GM12872 (cell line): ENCODE measurements around the gene KLF12.

Experiments
- TF ChIP-seq, protein P1 (sequence below): IDR thresholded peaks from 3 replicates; pipeline ENCODE4 v1.5.1; 2011; ENCODE audit warnings: low read depth, mild to moderate bottlenecking, low read length, moderate library complexity; ENCODE audit not compliant: insufficient read depth

KLF12 gene

DNA sequence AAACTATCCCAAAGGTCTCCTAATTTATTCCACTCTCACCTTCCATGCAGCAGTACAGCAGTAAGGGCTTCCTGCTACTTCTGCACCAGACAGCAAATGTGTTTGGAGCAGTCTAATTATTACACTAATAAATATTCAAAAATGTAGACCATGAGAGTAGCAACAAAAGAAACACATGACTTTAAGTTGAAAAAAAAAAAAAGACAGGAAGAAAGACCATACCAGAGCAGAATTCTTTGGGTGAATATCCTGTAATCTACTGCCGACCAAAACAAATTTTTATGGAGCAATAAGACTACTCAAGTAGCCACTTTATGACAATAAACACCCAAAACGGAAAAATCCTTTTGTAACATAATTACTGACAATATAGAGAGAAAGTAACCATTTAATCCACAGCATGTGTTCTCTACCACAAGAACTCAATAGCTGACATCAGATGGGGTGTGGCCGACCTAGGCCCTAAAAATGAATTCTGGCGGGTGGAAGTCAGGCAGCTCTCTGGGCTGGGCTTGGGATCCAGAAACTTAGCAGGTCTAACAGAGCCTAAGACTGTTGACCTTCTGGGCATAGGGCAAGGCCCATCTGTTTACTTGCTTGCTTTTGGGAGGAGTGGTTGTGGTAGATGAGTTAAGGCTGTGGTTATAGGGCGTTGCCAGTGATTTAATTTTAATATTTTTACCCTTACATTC, 4.6 kb downstream of the KLF12 start:
- TF ChIP-seq, protein P1, sequence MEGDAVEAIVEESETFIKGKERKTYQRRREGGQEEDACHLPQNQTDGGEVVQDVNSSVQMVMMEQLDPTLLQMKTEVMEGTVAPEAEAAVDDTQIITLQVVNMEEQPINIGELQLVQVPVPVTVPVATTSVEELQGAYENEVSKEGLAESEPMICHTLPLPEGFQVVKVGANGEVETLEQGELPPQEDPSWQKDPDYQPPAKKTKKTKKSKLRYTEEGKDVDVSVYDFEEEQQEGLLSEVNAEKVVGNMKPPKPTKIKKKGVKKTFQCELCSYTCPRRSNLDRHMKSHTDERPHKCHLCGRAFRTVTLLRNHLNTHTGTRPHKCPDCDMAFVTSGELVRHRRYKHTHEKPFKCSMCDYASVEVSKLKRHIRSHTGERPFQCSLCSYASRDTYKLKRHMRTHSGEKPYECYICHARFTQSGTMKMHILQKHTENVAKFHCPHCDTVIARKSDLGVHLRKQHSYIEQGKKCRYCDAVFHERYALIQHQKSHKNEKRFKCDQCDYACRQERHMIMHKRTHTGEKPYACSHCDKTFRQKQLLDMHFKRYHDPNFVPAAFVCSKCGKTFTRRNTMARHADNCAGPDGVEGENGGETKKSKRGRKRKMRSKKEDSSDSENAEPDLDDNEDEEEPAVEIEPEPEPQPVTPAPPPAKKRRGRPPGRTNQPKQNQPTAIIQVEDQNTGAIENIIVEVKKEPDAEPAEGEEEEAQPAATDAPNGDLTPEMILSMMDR = no peak

DNA sequence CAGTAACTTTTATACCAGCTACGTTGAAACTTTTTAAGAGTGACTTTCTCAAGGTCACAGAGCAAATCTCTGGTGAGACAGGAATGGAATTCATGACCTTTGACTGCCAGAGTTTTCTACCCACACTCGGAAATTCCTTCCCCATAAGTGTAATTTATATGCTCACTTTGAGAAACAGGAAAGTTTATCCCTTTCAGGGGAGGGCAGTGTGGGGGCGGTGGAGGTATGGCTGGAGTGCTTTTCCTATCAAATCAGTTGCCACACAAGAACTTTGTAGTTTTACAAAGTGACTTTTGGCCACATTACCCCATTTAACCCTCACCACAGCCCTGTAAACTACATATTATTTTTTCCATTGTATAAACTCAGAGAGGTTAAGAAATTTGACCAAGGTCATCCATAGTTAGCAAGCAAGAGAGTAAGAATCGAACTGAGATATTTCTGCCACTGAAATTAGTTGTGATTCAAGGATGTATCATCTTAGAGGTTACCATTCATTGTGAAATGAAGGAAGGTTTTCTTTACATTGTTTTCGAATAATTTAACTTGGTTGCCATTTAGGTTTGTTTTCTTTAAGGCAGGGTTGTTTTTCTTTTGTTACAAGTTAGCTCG, 5.9 kb downstream of the KLF12 start:
- TF ChIP-seq, protein P1 = no peak

DNA sequence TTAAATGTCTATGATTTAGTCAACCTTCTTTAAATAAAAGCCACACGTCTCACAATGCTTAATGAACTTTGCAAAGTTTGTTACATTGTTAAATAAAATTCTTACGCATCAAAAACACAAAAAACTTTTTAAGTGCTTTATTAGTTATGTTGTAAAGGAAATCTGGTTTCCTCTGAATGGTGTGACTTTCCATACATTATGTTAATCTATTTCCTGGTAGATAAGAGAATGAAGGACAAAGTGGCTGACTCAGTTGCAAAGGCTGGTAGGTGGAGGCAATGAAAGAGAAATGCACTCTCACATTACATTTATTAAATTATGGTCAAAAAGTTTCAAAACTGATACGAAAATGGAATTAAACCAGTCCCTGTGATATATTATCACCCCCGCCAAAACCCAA, 15.9 kb downstream of the KLF12 start:
- TF ChIP-seq, protein P1 = no peak

DNA sequence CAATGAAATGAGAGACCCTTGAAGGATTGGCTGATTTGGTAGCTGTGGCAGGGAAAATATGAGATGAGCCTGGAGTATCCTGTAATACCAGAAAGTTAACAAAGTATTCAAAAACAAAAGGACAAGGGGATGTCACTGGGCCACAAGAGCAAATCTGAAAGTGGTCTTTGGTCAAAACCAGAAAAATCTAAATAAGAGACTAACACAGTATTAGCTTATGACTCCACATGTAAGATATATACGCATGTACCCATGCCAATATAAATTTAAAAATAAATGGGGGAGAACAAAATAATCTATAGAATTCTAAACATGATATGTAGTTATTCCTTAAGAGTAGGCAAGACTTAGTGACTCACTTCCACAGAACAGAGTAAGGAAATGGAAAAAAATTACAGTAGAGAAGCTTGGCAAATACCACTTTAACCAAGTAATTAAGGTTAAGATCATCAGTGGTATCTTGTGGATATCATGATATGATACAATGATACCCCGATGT, 16.9 kb downstream of the KLF12 start:
- TF ChIP-seq, protein P1 = no peak

DNA sequence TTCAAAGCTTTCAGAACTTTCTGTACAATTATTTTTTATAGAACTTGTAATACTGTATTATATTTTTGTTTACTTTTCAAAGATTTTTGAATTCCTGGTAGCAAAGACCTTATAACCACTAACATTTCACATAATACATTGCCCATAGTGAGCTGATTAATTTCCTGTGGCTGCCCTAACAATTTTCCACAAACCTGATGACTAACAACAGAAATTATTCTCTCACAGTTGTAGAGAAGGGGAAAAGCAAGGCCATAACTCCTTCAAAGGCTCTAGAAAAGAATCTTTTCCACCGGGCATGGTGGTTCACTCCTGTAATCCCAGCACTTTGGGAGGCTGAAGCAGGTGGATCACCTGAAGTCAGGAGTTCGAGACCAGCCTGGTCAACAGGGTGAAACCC, 19.1 kb downstream of the KLF12 start:
- TF ChIP-seq, protein P1 = no peak

DNA sequence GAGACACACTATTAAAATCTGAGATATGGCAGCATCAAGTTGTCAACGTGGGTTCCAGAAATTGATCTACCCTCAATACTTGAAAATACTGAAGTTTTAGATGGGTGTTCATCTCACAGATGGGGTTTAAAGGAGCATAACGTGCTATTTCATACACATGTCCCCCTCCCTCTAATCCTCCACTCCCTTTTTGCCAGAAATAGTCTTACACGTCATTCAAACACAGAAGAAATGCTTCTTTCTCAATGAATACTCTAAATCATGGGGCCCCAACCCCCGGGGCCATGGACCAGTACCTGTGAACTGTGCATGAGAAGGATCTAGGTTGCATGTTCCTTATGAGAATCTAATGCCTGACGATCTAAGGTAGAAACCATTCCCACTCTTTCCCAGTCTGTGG, 19.6 kb downstream of the KLF12 start:
- TF ChIP-seq, protein P1 = no peak

DNA sequence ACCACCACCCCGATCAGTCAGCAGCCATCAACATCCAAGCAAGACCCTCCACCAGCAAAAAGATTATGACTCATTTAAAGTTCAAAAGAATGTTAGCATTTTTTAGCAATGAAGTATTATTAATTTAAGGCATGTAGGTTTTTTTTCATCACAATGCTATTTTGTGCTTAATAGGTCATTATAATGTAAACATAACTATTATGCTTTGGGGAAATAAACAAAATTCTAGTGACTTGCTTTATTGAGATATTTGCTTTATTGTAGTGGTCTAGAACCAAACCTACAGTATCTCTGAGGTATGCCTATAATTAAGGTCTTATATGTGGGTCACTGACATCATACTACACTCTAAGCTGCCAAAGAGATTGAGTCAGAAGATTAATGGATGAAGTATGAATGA, 20.0 kb downstream of the KLF12 start:
- TF ChIP-seq, protein P1 = no peak
